KMS-11 (cell line): ENCODE data around the gene PCGF2.

Source experiments
- H2AFZ ChIP-seq: fragments of 200-600 bp; sonication (generic); 2 replicates; pipeline ENCODE4 v1.6.1; 2016; ENCODE audit warnings: antibody characterized with exemption, mixed run types, low read depth
- H3K27ac ChIP-seq: fragments of 200-600 bp; sonication (generic); 2 replicates; pipeline ENCODE4 v1.6.1; 2016; ENCODE audit warnings: mild to moderate bottlenecking, mixed run types
- H3K27me3 ChIP-seq: fragments of 200-600 bp; sonication (generic); 2 replicates; pipeline ENCODE4 v1.6.1; 2017; ENCODE audit warnings: mild to moderate bottlenecking, low read depth, mixed run types, moderate library complexity; ENCODE audit not compliant: insufficient read depth
- H3K36me3 ChIP-seq: fragments of 200-600 bp; sonication (generic); 2 replicates; pipeline ENCODE4 v1.6.1; 2017; ENCODE audit warnings: mild to moderate bottlenecking, mixed run types; ENCODE audit not compliant: insufficient read depth
- H3K4me1 ChIP-seq: fragments of 200-600 bp; sonication (generic); 2 replicates; pipeline ENCODE4 v1.6.1; 2016; ENCODE audit warnings: mild to moderate bottlenecking, low read depth, mixed run types; ENCODE audit not compliant: poor library complexity, severe bottlenecking
- H3K4me2 ChIP-seq: fragments of 200-600 bp; sonication (generic); 2 replicates; pipeline ENCODE4 v1.7.0; 2016; ENCODE audit warnings: mild to moderate bottlenecking, mixed run types
- H3K4me3 ChIP-seq: fragments of 200-600 bp; sonication (generic); IDR thresholded peaks from 2 replicates; pipeline ENCODE4 v1.6.1; 2017; ENCODE audit warnings: low read depth, low read length, mixed read lengths; ENCODE audit not compliant: insufficient read depth
- H3K79me2 ChIP-seq: fragments of 200-600 bp; sonication (generic); 2 replicates; pipeline ENCODE4 v1.6.1; 2016; ENCODE audit warnings: low read depth, mixed run types; ENCODE audit not compliant: insufficient read depth
- H3K9ac ChIP-seq: fragments of 200-600 bp; sonication (generic); 2 replicates; pipeline ENCODE4 v1.6.1; 2016; ENCODE audit warnings: mild to moderate bottlenecking, mixed run types
- H4K20me1 ChIP-seq: fragments of 200-600 bp; sonication (generic); 2 replicates; pipeline ENCODE4 v1.6.1; 2016; ENCODE audit warnings: mild to moderate bottlenecking, mixed run types; ENCODE audit not compliant: insufficient read depth
- CTCF ChIP-seq: fragments of 200-600 bp; sonication (generic); conservative IDR thresholded peaks from 2 replicates; pipeline ENCODE4 v1.6.1; 2017; ENCODE audit warnings: low read depth, mild to moderate bottlenecking, antibody characterized with exemption, low read length, moderate library complexity, mixed read lengths

The PCGF2 gene

GRCh38 chr17:38707678-38708351 lies 40.3 kb downstream of the PCGF2 start:
- no peak overlapping the region for H3K4me3 ChIP-seq
- H3K79me2 ChIP-seq: peaks cover 36% of the 10 kb centered on the region
- no peaks in the 10 kb centered on the region for H3K27me3 ChIP-seq

GRCh38 chr17:38706505-38707216 lies 41.5 kb downstream of the PCGF2 start:
- peaks cover 36% of the 10 kb centered on the region for H3K79me2 ChIP-seq
- H3K27me3 ChIP-seq: no peaks in the 10 kb centered on the region
- H3K4me3 ChIP-seq: no peak overlapping the region
- peak overlapping the region; percentile 94 for H3K4me2 ChIP-seq
- H4K20me1 ChIP-seq: no peaks in the 10 kb centered on the region
- H3K9ac ChIP-seq: peak overlapping the region; percentile 71; the same call in 1 of the 2 replicates
- no peaks in the 10 kb centered on the region; the same call in 1 of the 2 replicates for H3K36me3 ChIP-seq
- no peak for TF ChIP-seq CTCF
- peak overlapping the region; percentile 33; the same call in 1 of the 2 replicates for H3K27ac ChIP-seq
- peaks cover 12% of the 10 kb centered on the region for H3K4me1 ChIP-seq
- 0 out of 2 replicates have a peak overlapping the region, but pooled peaks have one; percentile 29 for H2AFZ ChIP-seq

More at GRCh38 chr17:38707678-38708351, 40.3 kb downstream of the PCGF2 start:
- TF ChIP-seq CTCF: no peak
- H3K36me3 ChIP-seq: no peaks in the 10 kb centered on the region; the same call in 1 of the 2 replicates
- H3K9ac ChIP-seq: no peak overlapping the region
- H3K4me2 ChIP-seq: no peak overlapping the region
- peaks cover 11% of the 10 kb centered on the region for H3K4me1 ChIP-seq
- no peaks in the 10 kb centered on the region for H4K20me1 ChIP-seq
- no peak overlapping the region for H3K27ac ChIP-seq
- H2AFZ ChIP-seq: no peak overlapping the region

GRCh38 chr17:38705803-38706504 lies 42.2 kb downstream of the PCGF2 start:
- no peaks in the 10 kb centered on the region; the same call in 1 of the 2 replicates for H3K36me3 ChIP-seq
- H3K9ac ChIP-seq: peak overlapping the region; percentile 71
- peak overlapping the region; percentile 33; the same call in 1 of the 2 replicates for H3K27ac ChIP-seq
- H4K20me1 ChIP-seq: no peaks in the 10 kb centered on the region
- peaks cover 36% of the 10 kb centered on the region for H3K79me2 ChIP-seq
- no peaks in the 10 kb centered on the region for H3K27me3 ChIP-seq
- peak overlapping the region; percentile 94 for H3K4me2 ChIP-seq
- no peak overlapping the region for H3K4me3 ChIP-seq
- H2AFZ ChIP-seq: 0 out of 2 replicates have a peak overlapping the region, but pooled peaks have one; percentile 29
- no peak for TF ChIP-seq CTCF
- peaks cover 20% of the 10 kb centered on the region for H3K4me1 ChIP-seq

DNA sequence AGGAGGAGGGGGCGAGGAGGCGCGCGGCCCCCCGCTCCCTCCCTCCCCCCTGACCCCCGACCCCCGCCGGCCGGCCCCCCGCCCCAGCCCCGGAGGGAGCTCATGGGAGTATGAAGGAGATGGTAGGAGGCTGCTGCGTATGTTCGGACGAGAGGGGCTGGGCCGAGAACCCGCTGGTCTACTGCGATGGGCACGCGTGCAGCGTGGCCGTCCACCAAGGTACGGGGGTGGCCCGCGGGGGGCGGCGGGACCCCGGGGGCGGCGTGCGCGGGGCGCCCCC lies 42.7 kb downstream of the PCGF2 start:
- Histone ChIP-seq H3K27me3 (no peaks in the 10 kb centered on the region), H2AFZ (0 out of 2 replicates have a peak overlapping the region, but pooled peaks have one; percentile 29), H3K9ac (peak overlapping the region; percentile 71; the same call in 1 of the 2 replicates), H4K20me1 (no peaks in the 10 kb centered on the region), H3K4me3 (no peak overlapping the region), H3K36me3 (no peaks in the 10 kb centered on the region; the same call in 1 of the 2 replicates), H3K4me2 (peak overlapping the region; percentile 94; the same call in 1 of the 2 replicates), H3K27ac (peak overlapping the region; percentile 33; the same call in 1 of the 2 replicates), H3K4me1 (peaks cover 24% of the 10 kb centered on the region), H3K79me2 (peaks cover 36% of the 10 kb centered on the region)
- TF ChIP-seq CTCF: no peak
